Adrenal gland (tissue), 12 donors: ENCODE measurements around the gene ITPA. TPM values are rescaled to one million over a fixed set of nuclear protein-coding genes. Genes with fewer than 3 reads are reported as not detected.

Source experiments
- DNase-seq, 7 donors: peaks; one replicate each; pipeline ENCODE4 v3.0.0-alpha.2; 2019 to 2020
- H3K27ac ChIP-seq, 5 donors: fragments of 200-600 bp; sonication (generic) in 4 of 5; 1 replicate in 3 of 5; 2 replicates in 2 of 5; pipeline versions ENCODE4 v1.5.1 to v1.8.0; 2016 to 2020; ENCODE audit warnings: mild to moderate bottlenecking in 1 of 5
- H3K27me3 ChIP-seq: fragments of 200-600 bp; 2 replicates; pipeline ENCODE4 v1.8.0; 2021
- H3K36me3 ChIP-seq, 2 donors: fragments of 200-600 bp; replicated peaks in 1 of 2; 1 replicate in 1 of 2; 2 replicates in 1 of 2; pipeline versions ENCODE4 v1.5.1 to v1.8.0; 2018 to 2022
- H3K4me1 ChIP-seq, 2 donors: fragments of 200-600 bp; replicated peaks in 1 of 2; 1 replicate in 1 of 2; 2 replicates in 1 of 2; pipeline versions ENCODE4 v1.5.1 to v1.8.0; 2018 to 2021
- H3K4me3 ChIP-seq, 4 donors: fragments of 200-600 bp; sonication (generic) in 3 of 4; one replicate each; pipeline ENCODE4 v1.5.1; 2016 to 2018
- H3K9me3 ChIP-seq, 3 donors: fragments of 200-600 bp; sonication (generic) in 1 of 3; replicated peaks in 1 of 3; 1 replicate in 2 of 3; 2 replicates in 1 of 3; pipeline versions ENCODE4 v1.5.1 to v1.8.0; 2016 to 2021
- CTCF ChIP-seq, 6 experiments: fragments of 450-650 bp in 4 of 6; fragments of 200-600 bp in 2 of 6; sonication (generic) in 1 of 6; IDR thresholded peaks; 1 replicate in 5 of 6; 2 replicates in 1 of 6; pipeline versions ENCODE4 v1.5.1 to v1.8.0; 2016 to 2021; ENCODE audit warnings: antibody characterized with exemption in 6 of 6, mild to moderate bottlenecking in 2 of 6, moderate library complexity in 1 of 6
- POLR2A ChIP-seq, 2 donors: fragments of 450-650 bp; IDR thresholded peaks; one replicate each; pipeline ENCODE4 v1.6.1; 2017; ENCODE audit warnings: antibody characterized with exemption in 2 of 2, mild to moderate bottlenecking in 2 of 2, moderate library complexity in 1 of 2
- WGBS, 4 donors: extraction: QIAGEN DNeasy Blood & Tissue Kit in 2 of 4; methylation state at CpG; one replicate each; pipeline versions ENCODE4 v1.1.5 to v1.1.7; 2013 to 2017; 5-methylcytosine and 5-hydroxymethylcytosine counted together
- intact Hi-C, 2 donors: fragments of 100-400 bp; cut with DNase I; formaldehyde crosslinking; loops; one replicate each; pipeline versions ENCODE4 v1.14.1 to v1.15.0; 2022 to 2023
- polyA plus RNA-seq, 3 donors: library from polyadenylated mRNA; stranded (reverse); fragments of 200-250 nt in 2 of 3; fragments of 350-450 nt in 1 of 3; fragmentation: Illumina TruSeq in 1 of 3; extraction: RNeasy Lipid Tissue Mini Kit (QIAGEN cat#74804) in 1 of 3; gene quantifications; one replicate each; pipeline ENCODE4 v1.2.3, GENCODE V29; 2013 to 2014
- total RNA-seq, 9 donors: library from RNA; depleted of rRNA in 4 of 9; stranded (reverse); fragments of >200 nt in 4 of 9; fragments of 120-200 nt in 1 of 9; fragmentation: NEBNext Ultra II Directional in 1 of 9; extraction: Animal tissue kit (Norgen Biotek cat#: 25700) in 1 of 9; gene quantifications; one replicate each; pipeline versions ENCODE4 v1.1.0 to v1.2.4, GENCODE V29; 2013 to 2023
- donor health status: healthy with polysubstance abuse.
- donor health status: Bipolar disorder and iron deficiency.
- donor health status: DM: yes; HTN: yes; CAD: no.
- donor health status: DM: no; HTN: no; CAD: no.
- donor health status: DM: no; HTN: no; CAD: no.
- donor health status: DM: yes; HTN: yes; CAD: no.

Gene ITPA
- total and polyA plus RNA-seq, 12 donors, result 29.3 to 182 (median 62.5) TPM

GRCh38 chr20:3258429-3258828 is 49.1 kb downstream of the ITPA start:
- intact Hi-C loops, result no loop called here
- no peaks in the 10 kb centered on the region for H3K4me1 ChIP-seq
- no peaks in the 10 kb centered on the region for H3K9me3 ChIP-seq
- H3K27me3 ChIP-seq, result no peaks in the 10 kb centered on the region
- no peak overlapping the region for H3K4me3 ChIP-seq
- DNase-seq, result no peak
- H3K36me3 ChIP-seq, result peaks cover 0 to 59% of the 10 kb centered on the region in 2 donors
- H3K27ac ChIP-seq, result no peak overlapping the region
- TF ChIP-seq CTCF (IDR thresholded peaks at IDR 0.05) (no peak), POLR2A (IDR thresholded peaks at IDR 0.05) (no peak)
- 83 to 97% (median 93%) methylated on average over 5 of the region's 5 CpGs for WGBS, 4 donors

- intact Hi-C loops, result no loop called here
Observed at GRCh38 chr20:3262566-3262965, 53.3 kb downstream of the ITPA start.

GRCh38 chr20:3270051-3270450 is 60.8 kb downstream of the ITPA start:
- 95 to 100% (median 98%) methylated on average over 4 of the region's 4 CpGs for WGBS, 4 donors
- peaks cover 0 to 64% of the 10 kb centered on the region in 2 donors for H3K36me3 ChIP-seq

More at GRCh38 chr20:3262566-3262965, 53.3 kb downstream of the ITPA start:
- Histone ChIP-seq H3K9me3 (no peaks in the 10 kb centered on the region), H3K4me3 (no peak overlapping the region), H3K27ac (no peak overlapping the region), H3K36me3 (peaks cover 0 to 58% of the 10 kb centered on the region in 2 donors), H3K4me1 (no peaks in the 10 kb centered on the region), H3K27me3 (no peaks in the 10 kb centered on the region)
- no peak for DNase-seq
- no peak for TF ChIP-seq CTCF (IDR thresholded peaks at IDR 0.05)
- TF ChIP-seq POLR2A (IDR thresholded peaks at IDR 0.05), result no peak

GRCh38 chr20:3273371-3273770 is 64.1 kb downstream of the ITPA start:
- Histone ChIP-seq H3K27me3 (no peaks in the 10 kb centered on the region), H3K9me3 (no peaks in the 10 kb centered on the region), H3K4me1 (no peaks in the 10 kb centered on the region), H3K4me3 (no peak overlapping the region), H3K36me3 (peaks cover 0 to 70% of the 10 kb centered on the region in 2 donors), H3K27ac (no peak overlapping the region)
- 91 to 96% (median 91%) methylated on average over 4 of the region's 4 CpGs for WGBS, 4 donors
- DNase-seq, result no peak
- intact Hi-C loops, result no loop called here
- TF ChIP-seq CTCF (IDR thresholded peaks at IDR 0.05) (no peak), POLR2A (IDR thresholded peaks at IDR 0.05) (no peak)

More at GRCh38 chr20:3270051-3270450, 60.8 kb downstream of the ITPA start:
- intact Hi-C loops, result no loop called here
- no peak overlapping the region for H3K4me3 ChIP-seq
- no peak for TF ChIP-seq POLR2A (IDR thresholded peaks at IDR 0.05)
- TF ChIP-seq CTCF (IDR thresholded peaks at IDR 0.05), result no peak
- no peak for DNase-seq
- H3K27ac ChIP-seq, result no peak overlapping the region
- no peaks in the 10 kb centered on the region for H3K27me3 ChIP-seq
- no peaks in the 10 kb centered on the region for H3K4me1 ChIP-seq
- H3K9me3 ChIP-seq, result no peaks in the 10 kb centered on the region

Other genes starting within 250 kb of the ITPA start
- 1 to 10 TPM in 1 of 9 donors, under 1 TPM in 2, not detected in 6; 0.34 to 1.7 (median 0.65) TPM for gene GNRH2, start 165.9 kb upstream of the ITPA start, total RNA-seq
- gene GNRH2, start 165.9 kb upstream of the ITPA start, polyA plus RNA-seq, result 1 to 10 TPM in 2 of 3 donors, not detected in 1; 3.1 to 4.2 TPM
- gene MRPS26, start 163.4 kb upstream of the ITPA start, total RNA-seq, result 100 to 1,000 TPM in 3 of 9 donors, 10 to 100 TPM in 6; 67.2 to 144 (median 78.2) TPM
- 100 to 1,000 TPM in 2 of 3 donors, 10 to 100 TPM in 1; 27.9 to 145 (median 135) TPM for gene MRPS26, start 163.4 kb upstream of the ITPA start, polyA plus RNA-seq
- 1 to 10 TPM in 3 of 9 donors, under 1 TPM in 3, not detected in 3; 0.47 to 1.8 (median 0.97) TPM for gene OXT, start 137.9 kb upstream of the ITPA start, total RNA-seq
- gene OXT, start 137.9 kb upstream of the ITPA start, polyA plus RNA-seq, result 10 to 100 TPM in 1 of 3 donors, 1 to 10 TPM in 1, not detected in 1; 1.5 to 20.5 TPM
- under 1 TPM in 3 of 9 donors, not detected in 6; 0.53 to 0.75 (median 0.74) TPM for gene AVP, start 124.8 kb upstream of the ITPA start, total RNA-seq
- under 1 TPM in 1 of 3 donors, not detected in 2; 0.27 TPM for gene AVP, start 124.8 kb upstream of the ITPA start, polyA plus RNA-seq
- 10 to 100 TPM; 19.1 to 33.8 (median 28.1) TPM for gene FASTKD5, start 49.6 kb upstream of the ITPA start, total RNA-seq
- gene FASTKD5, start 49.6 kb upstream of the ITPA start, polyA plus RNA-seq, result 10 to 100 TPM in 2 of 3 donors, 1 to 10 TPM in 1; 7.2 to 45.0 (median 12.3) TPM
- 10 to 100 TPM in 1 of 9 donors, 1 to 10 TPM in 8; 3.1 to 10.2 (median 8.2) TPM for gene UBOX5, start 49.6 kb upstream of the ITPA start, total RNA-seq
- 1 to 10 TPM; 4.8 to 9.2 (median 5.0) TPM for gene UBOX5, start 49.6 kb upstream of the ITPA start, polyA plus RNA-seq
- gene LZTS3, start 35.9 kb upstream of the ITPA start, total RNA-seq, result 10 to 100 TPM in 6 of 9 donors, 1 to 10 TPM in 3; 5.8 to 29.9 (median 12.5) TPM
- gene LZTS3, start 35.9 kb upstream of the ITPA start, polyA plus RNA-seq, result 10 to 100 TPM in 1 of 3 donors, 1 to 10 TPM in 2; 3.6 to 12.9 (median 6.5) TPM
- gene DDRGK1, start 4.8 kb upstream of the ITPA start, total RNA-seq, result 100 to 1,000 TPM; 124 to 202 (median 159) TPM
- 100 to 1,000 TPM in 2 of 3 donors, 10 to 100 TPM in 1; 81.6 to 125 (median 113) TPM for gene DDRGK1, start 4.8 kb upstream of the ITPA start, polyA plus RNA-seq
- 10 to 100 TPM in 4 of 9 donors, 1 to 10 TPM in 4, under 1 TPM in 1; 0.06 to 30.6 (median 9.8) TPM for gene SLC4A11, start 29.7 kb downstream of the ITPA start, total RNA-seq
- gene SLC4A11, start 29.7 kb downstream of the ITPA start, polyA plus RNA-seq, result 10 to 100 TPM in 1 of 3 donors, 1 to 10 TPM in 1, under 1 TPM in 1; 0.97 to 12.1 (median 6.4) TPM
- 10 to 100 TPM; 14.2 to 26.1 (median 19.5) TPM for gene DNAAF9, start 198.2 kb downstream of the ITPA start, total RNA-seq
- 10 to 100 TPM in 1 of 3 donors, 1 to 10 TPM in 2; 6.9 to 10.9 (median 7.7) TPM for gene DNAAF9, start 198.2 kb downstream of the ITPA start, polyA plus RNA-seq